ENCODE results near the gene POTED.
"Not testable (repeated sequence)": the region's sequence is repeated elsewhere in the genome, so short reads cannot be mapped to it uniquely, and the experiment has no call there.

The POTED gene

GRCh38 chr21:13609477-13609876 lies at the start of gene POTED:
TSS of gene POTED (plus strand) at chr21:13609777. CDS start at chr21:13610229, 452 bp downstream.
- not testable (repeated sequence) for H3K27ac ChIP-seq

GRCh38 chr21:13650101-13650500 lies 40.5 kb downstream of the POTED start:
- H3K27ac ChIP-seq = not testable (repeated sequence)

- not testable (repeated sequence) for H3K27ac ChIP-seq
Observed at GRCh38 chr21:13651746-13652145, 42.2 kb downstream of the POTED start.

Data from 22Rv1 (cell line).